ENCODE measurements around the gene NHLRC1. TPM values are rescaled to one million over a fixed set of nuclear protein-coding genes. Genes with fewer than 3 reads are reported as not detected.

Gene NHLRC1
- total and polyA plus RNA-seq, 2 of the 8 experiments (the other 6 are each of a cell fraction or from before 2014, with no cell fraction given), result 0.57 to 0.58 TPM

DNA sequence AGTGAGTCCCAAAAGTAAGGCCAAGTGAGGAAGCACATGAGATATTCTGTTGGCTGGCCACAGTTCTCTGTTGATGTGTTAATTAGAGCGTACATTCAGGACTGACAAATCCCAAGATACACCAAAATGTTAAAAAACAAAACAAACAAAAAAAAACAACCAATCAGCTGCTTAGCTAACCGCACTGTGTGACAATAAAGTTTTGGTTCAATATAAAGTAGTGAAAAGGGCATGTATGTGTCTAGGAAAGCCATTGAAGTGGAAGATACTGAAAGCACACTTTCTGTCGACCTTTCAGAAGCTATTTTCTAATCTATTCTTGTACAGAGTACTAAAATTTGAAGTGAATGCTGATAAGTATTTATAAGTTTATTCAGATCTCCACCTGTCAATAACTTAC is 26.1 kb downstream of the NHLRC1 start (continued):
- TF ChIP-seq, protein P1, sequence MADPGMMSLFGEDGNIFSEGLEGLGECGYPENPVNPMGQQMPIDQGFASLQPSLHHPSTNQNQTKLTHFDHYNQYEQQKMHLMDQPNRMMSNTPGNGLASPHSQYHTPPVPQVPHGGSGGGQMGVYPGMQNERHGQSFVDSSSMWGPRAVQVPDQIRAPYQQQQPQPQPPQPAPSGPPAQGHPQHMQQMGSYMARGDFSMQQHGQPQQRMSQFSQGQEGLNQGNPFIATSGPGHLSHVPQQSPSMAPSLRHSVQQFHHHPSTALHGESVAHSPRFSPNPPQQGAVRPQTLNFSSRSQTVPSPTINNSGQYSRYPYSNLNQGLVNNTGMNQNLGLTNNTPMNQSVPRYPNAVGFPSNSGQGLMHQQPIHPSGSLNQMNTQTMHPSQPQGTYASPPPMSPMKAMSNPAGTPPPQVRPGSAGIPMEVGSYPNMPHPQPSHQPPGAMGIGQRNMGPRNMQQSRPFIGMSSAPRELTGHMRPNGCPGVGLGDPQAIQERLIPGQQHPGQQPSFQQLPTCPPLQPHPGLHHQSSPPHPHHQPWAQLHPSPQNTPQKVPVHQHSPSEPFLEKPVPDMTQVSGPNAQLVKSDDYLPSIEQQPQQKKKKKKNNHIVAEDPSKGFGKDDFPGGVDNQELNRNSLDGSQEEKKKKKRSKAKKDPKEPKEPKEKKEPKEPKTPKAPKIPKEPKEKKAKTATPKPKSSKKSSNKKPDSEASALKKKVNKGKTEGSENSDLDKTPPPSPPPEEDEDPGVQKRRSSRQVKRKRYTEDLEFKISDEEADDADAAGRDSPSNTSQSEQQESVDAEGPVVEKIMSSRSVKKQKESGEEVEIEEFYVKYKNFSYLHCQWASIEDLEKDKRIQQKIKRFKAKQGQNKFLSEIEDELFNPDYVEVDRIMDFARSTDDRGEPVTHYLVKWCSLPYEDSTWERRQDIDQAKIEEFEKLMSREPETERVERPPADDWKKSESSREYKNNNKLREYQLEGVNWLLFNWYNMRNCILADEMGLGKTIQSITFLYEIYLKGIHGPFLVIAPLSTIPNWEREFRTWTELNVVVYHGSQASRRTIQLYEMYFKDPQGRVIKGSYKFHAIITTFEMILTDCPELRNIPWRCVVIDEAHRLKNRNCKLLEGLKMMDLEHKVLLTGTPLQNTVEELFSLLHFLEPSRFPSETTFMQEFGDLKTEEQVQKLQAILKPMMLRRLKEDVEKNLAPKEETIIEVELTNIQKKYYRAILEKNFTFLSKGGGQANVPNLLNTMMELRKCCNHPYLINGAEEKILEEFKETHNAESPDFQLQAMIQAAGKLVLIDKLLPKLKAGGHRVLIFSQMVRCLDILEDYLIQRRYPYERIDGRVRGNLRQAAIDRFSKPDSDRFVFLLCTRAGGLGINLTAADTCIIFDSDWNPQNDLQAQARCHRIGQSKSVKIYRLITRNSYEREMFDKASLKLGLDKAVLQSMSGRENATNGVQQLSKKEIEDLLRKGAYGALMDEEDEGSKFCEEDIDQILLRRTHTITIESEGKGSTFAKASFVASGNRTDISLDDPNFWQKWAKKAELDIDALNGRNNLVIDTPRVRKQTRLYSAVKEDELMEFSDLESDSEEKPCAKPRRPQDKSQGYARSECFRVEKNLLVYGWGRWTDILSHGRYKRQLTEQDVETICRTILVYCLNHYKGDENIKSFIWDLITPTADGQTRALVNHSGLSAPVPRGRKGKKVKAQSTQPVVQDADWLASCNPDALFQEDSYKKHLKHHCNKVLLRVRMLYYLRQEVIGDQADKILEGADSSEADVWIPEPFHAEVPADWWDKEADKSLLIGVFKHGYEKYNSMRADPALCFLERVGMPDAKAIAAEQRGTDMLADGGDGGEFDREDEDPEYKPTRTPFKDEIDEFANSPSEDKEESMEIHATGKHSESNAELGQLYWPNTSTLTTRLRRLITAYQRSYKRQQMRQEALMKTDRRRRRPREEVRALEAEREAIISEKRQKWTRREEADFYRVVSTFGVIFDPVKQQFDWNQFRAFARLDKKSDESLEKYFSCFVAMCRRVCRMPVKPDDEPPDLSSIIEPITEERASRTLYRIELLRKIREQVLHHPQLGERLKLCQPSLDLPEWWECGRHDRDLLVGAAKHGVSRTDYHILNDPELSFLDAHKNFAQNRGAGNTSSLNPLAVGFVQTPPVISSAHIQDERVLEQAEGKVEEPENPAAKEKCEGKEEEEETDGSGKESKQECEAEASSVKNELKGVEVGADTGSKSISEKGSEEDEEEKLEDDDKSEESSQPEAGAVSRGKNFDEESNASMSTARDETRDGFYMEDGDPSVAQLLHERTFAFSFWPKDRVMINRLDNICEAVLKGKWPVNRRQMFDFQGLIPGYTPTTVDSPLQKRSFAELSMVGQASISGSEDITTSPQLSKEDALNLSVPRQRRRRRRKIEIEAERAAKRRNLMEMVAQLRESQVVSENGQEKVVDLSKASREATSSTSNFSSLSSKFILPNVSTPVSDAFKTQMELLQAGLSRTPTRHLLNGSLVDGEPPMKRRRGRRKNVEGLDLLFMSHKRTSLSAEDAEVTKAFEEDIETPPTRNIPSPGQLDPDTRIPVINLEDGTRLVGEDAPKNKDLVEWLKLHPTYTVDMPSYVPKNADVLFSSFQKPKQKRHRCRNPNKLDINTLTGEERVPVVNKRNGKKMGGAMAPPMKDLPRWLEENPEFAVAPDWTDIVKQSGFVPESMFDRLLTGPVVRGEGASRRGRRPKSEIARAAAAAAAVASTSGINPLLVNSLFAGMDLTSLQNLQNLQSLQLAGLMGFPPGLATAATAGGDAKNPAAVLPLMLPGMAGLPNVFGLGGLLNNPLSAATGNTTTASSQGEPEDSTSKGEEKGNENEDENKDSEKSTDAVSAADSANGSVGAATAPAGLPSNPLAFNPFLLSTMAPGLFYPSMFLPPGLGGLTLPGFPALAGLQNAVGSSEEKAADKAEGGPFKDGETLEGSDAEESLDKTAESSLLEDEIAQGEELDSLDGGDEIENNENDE (IDR thresholded peaks at IDR 0.05; ENCODE audit: insufficient replicate concordance, low read length), result no peak
- TF ChIP-seq KDM5A (IDR thresholded peaks at IDR 0.05; ENCODE audit: low read length), result no peak
- TF ChIP-seq JUND (IDR thresholded peaks at IDR 0.05; ENCODE audit: low read length), result no peak
